Testis (tissue), 2 donors: ENCODE data around the gene ANKRD31.

Experiments used
- CTCF ChIP-seq, 3 experiments: fragments of 450-650 bp in 2 of 3; fragments of 200-600 bp in 1 of 3; sonication (generic) in 1 of 3; IDR thresholded peaks; one replicate each; pipeline ENCODE4 v1.5.1; 2016 to 2019; ENCODE audit warnings: antibody characterized with exemption in 3 of 3, mild to moderate bottlenecking in 2 of 3, moderate library complexity in 1 of 3
- POLR2A ChIP-seq: fragments of 450-650 bp; IDR thresholded peaks from one replicate; pipeline ENCODE4 v1.6.1; 2017; ENCODE audit warnings: antibody characterized with exemption, mild to moderate bottlenecking, moderate library complexity

GRCh38 chr5:75190227-75190626, 46.5 kb downstream of the ANKRD31 start:
- TF ChIP-seq CTCF (IDR thresholded peaks at IDR 0.05) (no peak), POLR2A (no peak)
